ENCODE results near the gene RBM18. TPM values are rescaled to one million over a fixed set of nuclear protein-coding genes. Genes with fewer than 3 reads are reported as not detected.

RBM18 gene
- total RNA-seq, 4 donors from 2014 or later: 8.8 to 12.2 (median 10.3) TPM

DNA sequence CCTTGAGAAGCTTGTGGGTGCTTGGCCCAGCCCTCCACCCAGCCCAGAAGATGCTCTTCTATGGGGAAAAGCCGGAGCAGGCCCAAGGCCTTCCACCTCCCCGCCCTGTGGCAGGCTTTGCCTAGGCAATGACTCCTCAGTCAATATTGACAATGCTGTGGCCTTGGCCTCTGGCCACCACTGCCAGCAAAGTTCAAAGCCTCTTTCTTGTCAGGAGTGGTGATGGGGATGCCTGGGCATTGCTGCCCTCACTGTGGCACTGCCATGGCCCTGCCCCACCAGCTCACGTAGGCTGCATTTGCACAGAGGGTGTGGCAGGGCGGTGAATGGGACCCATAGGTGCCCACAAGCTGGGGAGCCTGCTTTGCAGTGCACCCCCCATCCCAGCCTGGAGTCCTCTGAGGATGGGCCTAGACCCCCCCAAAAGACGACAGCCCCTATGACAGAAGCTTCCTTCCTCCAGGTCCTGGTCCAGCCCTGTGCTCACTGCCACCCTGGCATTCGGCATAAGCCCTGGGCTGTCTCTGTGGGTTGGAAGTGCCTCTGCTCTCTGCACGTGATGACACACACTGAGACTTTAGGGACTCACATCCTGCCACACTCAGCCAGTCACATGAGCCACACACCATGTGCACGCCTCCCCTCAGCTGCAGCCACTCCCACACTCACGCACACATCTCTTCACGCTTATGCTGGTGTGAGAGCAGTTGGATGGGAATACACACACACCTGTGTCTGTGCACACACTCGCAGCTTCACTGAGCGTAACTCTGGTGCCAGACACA, 73.9 kb downstream of the RBM18 start:
- no peak for DNase-seq (ENCODE audit: low spot score)

DNA sequence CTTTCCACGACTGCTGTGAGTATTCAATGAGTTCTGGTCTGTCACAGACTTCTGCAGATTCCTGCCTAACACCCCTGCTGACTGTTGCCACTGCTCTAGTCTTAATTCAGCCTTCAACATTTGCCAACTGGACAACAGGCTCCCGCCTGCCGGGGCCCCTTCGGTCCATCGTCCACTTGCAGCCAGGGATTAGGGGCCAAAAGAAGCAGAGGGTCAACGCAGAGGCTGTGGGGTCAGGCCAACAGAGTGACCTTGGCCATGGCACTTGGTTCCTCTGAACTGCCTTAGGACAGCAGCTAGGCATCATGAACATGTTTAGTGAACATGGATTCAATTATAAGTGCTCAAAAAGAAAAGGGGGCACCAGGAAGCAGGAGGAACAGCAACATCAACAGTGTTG, 76.3 kb downstream of the RBM18 start:
- DNase-seq (ENCODE audit: low spot score): no peak
- ATAC-seq (ENCODE audit: low FRiP score): no peak
- TF ChIP-seq, protein P1, sequence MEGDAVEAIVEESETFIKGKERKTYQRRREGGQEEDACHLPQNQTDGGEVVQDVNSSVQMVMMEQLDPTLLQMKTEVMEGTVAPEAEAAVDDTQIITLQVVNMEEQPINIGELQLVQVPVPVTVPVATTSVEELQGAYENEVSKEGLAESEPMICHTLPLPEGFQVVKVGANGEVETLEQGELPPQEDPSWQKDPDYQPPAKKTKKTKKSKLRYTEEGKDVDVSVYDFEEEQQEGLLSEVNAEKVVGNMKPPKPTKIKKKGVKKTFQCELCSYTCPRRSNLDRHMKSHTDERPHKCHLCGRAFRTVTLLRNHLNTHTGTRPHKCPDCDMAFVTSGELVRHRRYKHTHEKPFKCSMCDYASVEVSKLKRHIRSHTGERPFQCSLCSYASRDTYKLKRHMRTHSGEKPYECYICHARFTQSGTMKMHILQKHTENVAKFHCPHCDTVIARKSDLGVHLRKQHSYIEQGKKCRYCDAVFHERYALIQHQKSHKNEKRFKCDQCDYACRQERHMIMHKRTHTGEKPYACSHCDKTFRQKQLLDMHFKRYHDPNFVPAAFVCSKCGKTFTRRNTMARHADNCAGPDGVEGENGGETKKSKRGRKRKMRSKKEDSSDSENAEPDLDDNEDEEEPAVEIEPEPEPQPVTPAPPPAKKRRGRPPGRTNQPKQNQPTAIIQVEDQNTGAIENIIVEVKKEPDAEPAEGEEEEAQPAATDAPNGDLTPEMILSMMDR (IDR thresholded peaks at IDR 0.05): no peak

More for the DNA sequence above, 73.9 kb downstream of the RBM18 start:
- ATAC-seq (ENCODE audit: low FRiP score): no peak
- TF ChIP-seq, protein P1 (IDR thresholded peaks at IDR 0.05): no peak

Other genes with a start within 250 kb of the RBM18 start
- gene TTLL11, start 171.5 kb downstream of the RBM18 start, total RNA-seq: 10 to 100 TPM in 2 of 4 donors, 1 to 10 TPM in 2; 7.0 to 16.0 (median 10.2) TPM
- gene NDUFA8, start 105.1 kb downstream of the RBM18 start, total RNA-seq: 10 to 100 TPM; 22.8 to 41.7 (median 30.0) TPM
- not detected for gene MORN5, start 104.9 kb downstream of the RBM18 start, total RNA-seq
- 10 to 100 TPM in 1 of 4 donors, 1 to 10 TPM in 3; 2.2 to 13.3 (median 8.8) TPM for gene LHX6, start 35.9 kb downstream of the RBM18 start, total RNA-seq
- 10 to 100 TPM; 31.2 to 44.6 (median 38.1) TPM for gene MRRF, start within 50 bp of the RBM18 start, total RNA-seq
- gene PTGS1, start 106.2 kb upstream of the RBM18 start, total RNA-seq: 10 to 100 TPM; 16.0 to 36.8 (median 20.1) TPM
- not detected for gene OR1J1, start 213.1 kb upstream of the RBM18 start, total RNA-seq
- not detected for gene OR1J2, start 246.0 kb upstream of the RBM18 start, total RNA-seq

Data from omental fat pad (tissue), 4 donors.